GM13977 (cell line): ENCODE measurements around the gene C1QC.

ENCODE experiments used
- DNase-seq: peaks from one replicate; pipeline ENCODE4 v3.0.0; 2012; ENCODE audit warnings: low spot score
- CTCF ChIP-seq: IDR thresholded peaks from 2 replicates; pipeline ENCODE4 v1.5.1; 2012; ENCODE audit warnings: mild to moderate bottlenecking, control low read depth; ENCODE audit not compliant: insufficient read depth; ENCODE audit errors: extremely low read depth, missing control alignments
- in situ Hi-C: fragments of 300-500 bp; cut with MboI; formaldehyde crosslinking; loops from one replicate; pipeline ENCODE4 v1.12.0; 2022; ENCODE audit warnings: low sequenced_read_pairs, low pct_unique_long_range_greater_than_20kb, mixed read lengths, inconsistent platforms; ENCODE audit not compliant: unreplicated experiment

The C1QC gene

DNA sequence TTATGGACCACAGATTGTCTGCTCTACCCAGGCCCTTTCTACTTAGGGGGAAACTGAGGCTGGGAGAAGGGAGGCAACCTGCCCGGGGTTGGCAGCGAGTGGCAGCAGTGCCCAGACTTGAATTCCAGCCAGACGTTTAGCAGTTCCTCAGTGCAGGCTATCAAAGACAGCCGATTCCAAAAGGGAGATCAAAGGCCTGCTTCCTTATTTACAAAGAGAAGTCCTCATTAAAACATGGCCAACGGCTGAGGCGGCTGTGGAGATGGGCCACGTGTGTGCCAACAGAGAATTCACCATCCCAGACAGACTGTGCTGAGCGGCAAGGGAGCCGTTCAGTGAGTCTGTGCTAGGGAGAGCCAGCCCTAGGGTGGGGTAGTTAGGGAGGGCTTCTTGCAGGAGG, 37.3 kb downstream of the C1QC start:
- no peak for DNase-seq
- no peak for TF ChIP-seq CTCF
- in situ Hi-C loops: no loop called here

DNA sequence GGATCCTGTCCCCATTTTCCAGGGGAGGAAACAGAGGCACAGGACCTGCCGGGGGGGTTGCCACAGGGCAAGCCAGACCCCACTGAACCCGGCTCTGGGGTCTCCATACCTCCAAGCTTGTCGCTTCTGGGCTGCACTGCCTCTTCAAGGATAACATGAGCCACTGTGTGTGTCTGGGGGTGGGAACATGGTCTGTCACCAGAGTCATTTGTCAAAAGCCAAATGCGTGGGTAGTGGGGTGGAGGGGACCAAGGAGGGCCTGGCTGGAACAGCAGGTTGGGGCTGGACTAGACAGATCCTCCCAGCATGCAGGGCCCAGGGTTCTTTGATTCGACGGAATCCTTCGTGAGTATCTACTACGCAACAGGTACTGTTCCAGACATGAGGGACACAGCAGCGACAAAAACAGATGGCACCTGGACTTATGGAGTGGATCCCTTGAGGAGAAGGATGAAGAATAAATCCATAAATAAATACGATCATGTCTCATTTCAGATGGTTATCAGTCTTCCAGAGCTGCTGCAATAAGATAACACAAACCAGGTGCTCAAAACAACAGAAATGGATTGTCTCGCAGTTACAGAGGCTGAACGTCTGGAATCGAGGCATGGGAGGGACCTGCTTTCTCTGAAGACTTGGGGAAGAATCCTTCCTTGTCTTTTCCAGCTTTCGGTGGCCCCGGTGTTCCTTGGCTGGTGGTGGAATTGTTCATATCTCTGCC, 38.3 kb downstream of the C1QC start:
- no peak for TF ChIP-seq CTCF
- in situ Hi-C loops: no loop called here
- no peak for DNase-seq

DNA sequence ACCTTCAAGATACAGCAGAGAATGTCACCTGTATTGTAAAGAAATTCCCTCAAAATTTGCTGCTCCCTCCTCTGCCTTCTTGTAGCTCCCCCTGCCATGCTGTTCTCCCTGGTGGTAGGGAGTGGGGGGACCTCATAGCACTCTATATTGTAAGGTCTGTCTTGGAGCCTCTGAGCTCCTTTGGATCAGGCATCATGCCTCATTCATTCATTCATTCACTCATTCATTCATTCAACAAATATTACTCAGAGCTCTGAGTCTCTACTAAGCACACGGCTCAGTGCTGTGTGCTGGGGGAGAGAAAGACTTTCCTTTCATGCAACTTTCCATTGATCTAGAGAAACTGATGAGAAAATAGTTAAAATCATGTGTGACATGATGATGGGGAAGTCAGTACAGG, 40.1 kb downstream of the C1QC start:
- TF ChIP-seq CTCF: no peak
- no peak for DNase-seq
- in situ Hi-C loops: no loop called here

DNA sequence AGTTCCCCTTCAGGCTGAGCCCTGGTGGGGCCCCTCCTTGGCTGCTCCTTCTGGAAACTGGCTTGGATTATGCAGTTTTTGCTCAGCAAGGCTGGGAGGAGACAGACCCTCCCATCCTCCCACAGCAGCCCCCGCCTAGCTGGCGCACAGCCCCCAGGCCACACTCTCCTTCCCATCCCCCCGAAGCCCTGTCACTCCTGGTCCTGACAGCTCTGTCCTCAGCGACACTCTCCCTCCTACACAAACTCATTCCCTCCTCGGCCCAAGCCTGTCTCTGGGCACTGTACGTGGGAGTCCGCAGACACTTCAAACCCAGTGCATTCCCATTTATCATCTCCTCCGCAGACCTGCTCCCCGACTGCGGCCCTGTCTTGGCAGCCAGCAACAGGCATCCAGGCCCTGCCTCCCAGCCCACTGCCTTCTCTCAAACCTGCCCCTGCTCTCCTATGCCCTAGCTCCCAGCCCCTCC, 42.2 kb downstream of the C1QC start:
- TF ChIP-seq CTCF: no peak
- no peak for DNase-seq
- in situ Hi-C loops: no loop called here

GRCh38 chr1:22687191-22687590, 43.8 kb downstream of the C1QC start:
- TF ChIP-seq CTCF: no peak
- in situ Hi-C loops: no loop called here
- DNase-seq: no peak

DNA sequence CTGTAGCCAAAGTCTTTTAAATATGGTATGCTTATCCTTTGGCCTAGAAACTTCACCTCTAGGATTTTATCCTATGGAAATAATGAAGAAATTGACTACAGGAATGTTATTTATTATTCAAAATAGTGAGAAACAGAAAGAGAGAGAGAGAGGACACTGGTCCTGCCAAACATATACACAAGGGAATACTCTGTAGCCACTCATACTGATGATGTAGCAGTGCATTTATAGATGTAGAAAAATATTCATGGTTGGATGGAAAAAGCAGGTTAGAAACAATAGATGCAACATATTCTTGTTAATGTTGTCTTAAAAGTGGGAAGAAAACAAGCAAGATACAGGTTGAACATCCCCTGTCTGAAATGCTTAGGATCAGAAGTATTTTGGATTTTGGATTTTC, 45.0 kb downstream of the C1QC start:
- no peak for TF ChIP-seq CTCF
- in situ Hi-C loops: no loop called here
- no peak for DNase-seq
